Ascending aorta (tissue), 2 donors: ENCODE data around the gene TTC36. TPM values are rescaled to one million over a fixed set of nuclear protein-coding genes. Genes with fewer than 3 reads are reported as not detected.

Experiments used
- DNase-seq, 2 donors: peaks; one replicate each; pipeline ENCODE4 v3.0.0-alpha.2; 2019; ENCODE audit warnings: low spot score in 2 of 2
- H3K27ac ChIP-seq, 2 donors: fragments of 200-600 bp; sonication (generic); one replicate each; pipeline ENCODE4 v1.5.1; 2016 to 2017; ENCODE audit warnings: mild to moderate bottlenecking in 1 of 2
- H3K27me3 ChIP-seq: fragments of 200-600 bp; sonication (generic); one replicate; pipeline ENCODE4 v1.5.1; 2017
- H3K36me3 ChIP-seq, 2 donors: fragments of 200-600 bp; sonication (generic); one replicate each; pipeline ENCODE4 v1.5.1; 2016
- H3K4me1 ChIP-seq, 2 donors: fragments of 200-600 bp; sonication (generic); one replicate each; pipeline ENCODE4 v1.5.1; 2016 to 2017; ENCODE audit warnings: mild to moderate bottlenecking in 1 of 2
- H3K4me3 ChIP-seq, 2 donors: fragments of 200-600 bp; sonication (generic); one replicate each; pipeline ENCODE4 v1.5.1; 2016 to 2017; ENCODE audit warnings: mild to moderate bottlenecking in 1 of 2
- H3K9me3 ChIP-seq, 2 donors: fragments of 200-600 bp; sonication (generic); one replicate each; pipeline ENCODE4 v1.5.1; 2016
- CTCF ChIP-seq, 3 experiments: fragments of 200-600 bp in 2 of 3; fragments of 450-650 bp in 1 of 3; sonication (generic) in 2 of 3; IDR thresholded peaks; one replicate each; pipeline ENCODE4 v1.5.1; 2016 to 2019; ENCODE audit warnings: antibody characterized with exemption in 3 of 3, mild to moderate bottlenecking in 1 of 3, moderate library complexity in 1 of 3
- intact Hi-C: fragments of 100-400 bp; cut with DNase I; formaldehyde crosslinking; loops from one replicate; pipeline ENCODE4 v1.15.1; 2023
- total RNA-seq: library from RNA; depleted of rRNA; stranded (reverse); fragments of >200 nt; gene quantifications from one replicate; pipeline ENCODE4 v1.1.0, GENCODE V29; 2016

Gene TTC36
- total RNA-seq, 1 donor from 2014 or later, result 30.4 TPM

GRCh38 chr11:118497831-118498230, 29.4 kb upstream of the TTC36 start:
- Histone ChIP-seq H3K4me1 (no peaks in the 10 kb centered on the region), H3K9me3 (no peaks in the 10 kb centered on the region), H3K27ac (no peak overlapping the region), H3K27me3 (no peaks in the 10 kb centered on the region), H3K36me3 (peaks cover 76 to 99% of the 10 kb centered on the region in 2 donors), H3K4me3 (no peak overlapping the region)
- intact Hi-C loops, result no loop called here
- no peak for DNase-seq
- no peak for TF ChIP-seq CTCF (IDR thresholded peaks at IDR 0.05)

- no peak for DNase-seq
- intact Hi-C loops, result no loop called here
- H3K4me3 ChIP-seq, result no peak overlapping the region
- no peak overlapping the region for H3K27ac ChIP-seq
- TF ChIP-seq CTCF (IDR thresholded peaks at IDR 0.05), result no peak
- H3K4me1 ChIP-seq, result no peaks in the 10 kb centered on the region
- peaks cover 88 to 100% of the 10 kb centered on the region in 2 donors for H3K36me3 ChIP-seq
- no peaks in the 10 kb centered on the region for H3K27me3 ChIP-seq
- H3K9me3 ChIP-seq, result no peaks in the 10 kb centered on the region
These were observed 24.1 kb upstream of the TTC36 start for GRCh38 chr11:118503216-118503615.

- H3K36me3 ChIP-seq, result peaks cover 87 to 98% of the 10 kb centered on the region in 2 donors
These were observed 15.7 kb upstream of the TTC36 start for GRCh38 chr11:118511601-118512000.

GRCh38 chr11:118514103-118514502, 13.2 kb upstream of the TTC36 start:
- Histone ChIP-seq H3K9me3 (no peaks in the 10 kb centered on the region), H3K4me3 (no peak overlapping the region), H3K27me3 (no peaks in the 10 kb centered on the region), H3K27ac (no peak overlapping the region), H3K36me3 (peaks cover 80 to 90% of the 10 kb centered on the region in 2 donors), H3K4me1 (no peaks in the 10 kb centered on the region)
- intact Hi-C loops, result no loop called here
- no peak for TF ChIP-seq CTCF (IDR thresholded peaks at IDR 0.05)
- DNase-seq, result no peak

More at GRCh38 chr11:118511601-118512000, 15.7 kb upstream of the TTC36 start:
- DNase-seq, result no peak
- intact Hi-C loops, result no loop called here
- no peak overlapping the region for H3K27ac ChIP-seq
- no peak for TF ChIP-seq CTCF (IDR thresholded peaks at IDR 0.05)
- H3K4me3 ChIP-seq, result no peak overlapping the region
- no peaks in the 10 kb centered on the region for H3K9me3 ChIP-seq
- no peaks in the 10 kb centered on the region for H3K4me1 ChIP-seq
- no peaks in the 10 kb centered on the region for H3K27me3 ChIP-seq

- no peak for TF ChIP-seq CTCF (IDR thresholded peaks at IDR 0.05)
- DNase-seq, result no peak
- Histone ChIP-seq H3K27me3 (no peaks in the 10 kb centered on the region), H3K9me3 (no peaks in the 10 kb centered on the region), H3K4me3 (no peak overlapping the region), H3K4me1 (no peaks in the 10 kb centered on the region), H3K36me3 (peaks cover 80 to 93% of the 10 kb centered on the region in 2 donors), H3K27ac (no peak overlapping the region)
- intact Hi-C loops, result no loop called here
These were observed 7.7 kb upstream of the TTC36 start for GRCh38 chr11:118519549-118519948.

- Histone ChIP-seq H3K4me3 (no peak overlapping the region), H3K27ac (no peak overlapping the region), H3K9me3 (no peaks in the 10 kb centered on the region), H3K27me3 (no peaks in the 10 kb centered on the region), H3K36me3 (peaks cover 66 to 76% of the 10 kb centered on the region in 2 donors), H3K4me1 (no peaks in the 10 kb centered on the region)
- no peak for TF ChIP-seq CTCF (IDR thresholded peaks at IDR 0.05)
- intact Hi-C loops, result no loop called here
- no peak for DNase-seq
These were observed 5.4 kb upstream of the TTC36 start for GRCh38 chr11:118521892-118522311.
